Right ventricle myocardium inferior (tissue), 1 donor: ENCODE data around the gene PAX5. TPM values are rescaled to one million over a fixed set of nuclear protein-coding genes. Genes with fewer than 3 reads are reported as not detected.

ENCODE experiments used
- ATAC-seq: fragments of 200-7000 bp; cut with Tn5 transposase; one replicate; pipeline ENCODE4 v1.9.1; 2020; ENCODE audit warnings: mild to moderate bottlenecking, moderate library complexity
- DNase-seq: peaks from one replicate; pipeline ENCODE4 v3.0.0; 2021; ENCODE audit errors: missing footprints
- intact Hi-C: fragments of 100-400 bp; cut with DNase I; formaldehyde crosslinking; loops from one replicate; pipeline ENCODE4 v1.11.0; 2022
- total RNA-seq: library from RNA; stranded (reverse); fragmentation: NEBNext Ultra II Directional; extraction: Animal tissue kit (Norgen Biotek cat#: 25700); gene quantifications from one replicate; pipeline ENCODE4 v1.2.1, GENCODE V29; 2021
- donor health status: DM: no; HTN: yes; CAD: no; lungs with severe emphysema.

The PAX5 gene
- total RNA-seq, 1 donor from 2014 or later, result not detected

DNA sequence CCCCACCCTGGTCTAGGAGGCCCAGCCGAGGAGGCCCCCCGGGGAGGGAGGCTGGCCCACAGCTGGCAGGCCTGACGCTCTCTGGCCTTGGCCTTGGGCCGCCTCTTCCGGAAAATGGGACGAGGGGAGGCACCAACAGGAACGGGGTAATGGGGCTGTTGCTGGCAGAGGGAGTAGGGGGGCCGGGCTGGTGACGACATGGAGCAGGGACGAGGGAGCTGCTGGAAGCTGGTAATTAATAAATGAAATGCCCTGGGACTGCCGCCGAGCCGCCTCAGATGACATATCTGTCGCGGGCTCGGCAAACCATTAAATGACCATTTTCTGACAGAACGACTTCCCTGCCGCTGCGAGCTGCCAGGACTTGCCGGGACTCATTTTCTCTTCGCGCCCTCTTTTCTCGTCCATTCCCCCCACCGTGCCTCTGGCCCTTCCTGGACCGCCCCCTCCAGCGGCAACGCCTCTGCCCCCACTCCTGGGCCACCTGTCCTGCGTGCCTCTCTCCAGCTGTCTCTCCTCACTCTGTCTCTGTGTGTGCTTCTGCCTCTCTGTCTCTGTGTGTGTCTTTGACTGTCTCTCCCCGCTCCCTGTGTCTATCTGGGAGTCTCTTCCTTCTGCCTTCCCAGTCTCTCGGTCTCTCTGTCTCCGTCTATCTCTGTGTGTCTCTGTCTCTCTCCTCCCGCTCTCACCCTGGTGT, 215.7 kb downstream of the PAX5 start:
- intact Hi-C loops, result no loop called here
- peak; percentile 36 for ATAC-seq
- DNase-seq, result peak; percentile 67

DNA sequence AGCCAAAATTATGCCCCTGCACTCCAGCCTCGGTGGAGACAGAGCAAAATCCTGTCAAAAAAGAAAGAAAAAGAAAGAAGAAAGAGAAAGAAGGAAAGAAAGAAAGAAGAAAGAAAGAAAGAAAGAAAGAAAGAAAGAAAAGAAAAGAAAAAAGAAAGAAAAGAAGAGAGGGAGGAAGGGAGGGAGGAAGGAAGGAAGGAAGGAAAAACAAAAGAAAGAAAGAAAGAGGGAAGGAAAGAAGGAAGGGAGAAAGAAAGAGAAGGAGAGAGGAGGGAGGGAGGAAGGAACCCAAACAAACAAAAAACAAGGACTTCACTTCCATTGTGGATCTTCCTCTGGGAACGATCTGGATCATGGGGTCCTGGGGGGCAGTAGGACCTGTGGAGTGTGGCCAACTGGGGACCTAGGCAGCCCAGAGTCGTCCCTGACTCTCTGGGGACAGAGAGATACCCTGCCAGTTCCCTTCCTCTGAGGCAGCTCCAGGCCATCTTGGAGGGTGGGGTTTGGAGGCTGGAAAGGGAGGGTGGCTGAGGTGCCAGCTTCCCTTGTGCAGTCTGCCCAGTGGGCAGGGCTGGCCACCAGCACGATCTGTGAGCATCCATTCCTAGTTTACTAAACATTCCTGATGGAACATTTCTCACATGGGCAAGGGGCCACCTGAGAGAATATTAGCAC, 216.8 kb downstream of the PAX5 start:
- intact Hi-C loops, result no loop called here
- no peak for DNase-seq

DNA sequence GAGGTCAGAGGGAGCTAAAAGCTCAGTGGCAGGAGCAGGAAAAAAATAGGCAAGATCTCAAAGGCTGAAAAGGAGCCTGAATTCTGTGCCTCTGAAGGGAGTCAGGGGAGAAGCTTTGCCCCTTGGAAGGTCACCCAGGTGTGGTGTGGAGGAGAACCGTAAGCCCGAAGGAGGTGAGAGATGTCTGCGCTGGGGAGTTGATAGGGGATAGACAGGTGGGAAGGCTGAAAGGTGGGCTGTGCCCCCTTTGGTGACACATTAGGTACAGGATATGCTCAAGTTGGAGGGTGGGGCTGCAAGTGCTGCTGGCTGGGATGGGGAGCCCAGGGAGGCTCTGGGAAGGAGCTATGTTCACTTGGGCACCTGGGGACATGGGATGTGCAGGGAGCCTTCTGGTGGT, 217.7 kb downstream of the PAX5 start:
- intact Hi-C loops, result no loop called here
- no peak for DNase-seq
- ATAC-seq, result no peak

More for the DNA sequence above, 216.8 kb downstream of the PAX5 start:
- no peak for ATAC-seq

DNA sequence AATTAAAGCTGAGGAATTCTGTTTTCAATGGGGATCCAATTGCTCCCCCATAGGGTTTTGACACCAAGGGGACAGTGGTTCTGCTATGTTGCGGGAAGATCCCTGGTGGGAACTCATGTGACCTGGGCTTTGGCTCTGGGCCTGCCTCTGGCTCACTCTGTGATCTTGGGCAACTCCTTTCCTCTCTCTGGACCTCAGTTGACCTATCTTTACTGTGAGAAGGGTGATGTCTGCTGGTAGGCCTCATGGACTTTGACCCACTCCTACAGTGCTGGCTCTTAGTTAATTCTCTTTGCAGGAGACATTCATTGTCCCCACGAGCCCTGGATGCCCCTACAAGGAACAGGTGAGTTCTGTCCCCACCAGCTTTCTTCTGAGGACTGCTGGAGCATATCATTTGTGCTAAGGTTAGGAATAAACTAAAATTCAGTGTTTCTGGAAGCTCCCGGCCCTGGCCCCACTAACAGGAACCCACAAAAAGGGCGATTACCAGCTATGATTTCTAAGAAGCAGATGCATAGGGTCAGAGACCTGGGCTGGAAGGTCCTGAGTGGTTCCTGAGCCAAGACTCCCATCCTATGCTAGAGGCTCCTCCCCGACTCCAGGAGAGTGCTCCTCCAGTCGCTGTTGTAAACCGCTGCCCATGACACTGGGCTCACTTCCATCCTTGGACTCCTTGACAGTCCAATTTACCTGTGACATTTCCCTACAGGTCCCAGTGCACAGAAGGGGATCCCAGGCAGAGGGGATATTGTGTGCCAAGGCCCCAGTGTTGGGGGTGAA, 218.3 kb downstream of the PAX5 start:
- intact Hi-C loops, result no loop called here
- no peak for ATAC-seq
- DNase-seq, result no peak

DNA sequence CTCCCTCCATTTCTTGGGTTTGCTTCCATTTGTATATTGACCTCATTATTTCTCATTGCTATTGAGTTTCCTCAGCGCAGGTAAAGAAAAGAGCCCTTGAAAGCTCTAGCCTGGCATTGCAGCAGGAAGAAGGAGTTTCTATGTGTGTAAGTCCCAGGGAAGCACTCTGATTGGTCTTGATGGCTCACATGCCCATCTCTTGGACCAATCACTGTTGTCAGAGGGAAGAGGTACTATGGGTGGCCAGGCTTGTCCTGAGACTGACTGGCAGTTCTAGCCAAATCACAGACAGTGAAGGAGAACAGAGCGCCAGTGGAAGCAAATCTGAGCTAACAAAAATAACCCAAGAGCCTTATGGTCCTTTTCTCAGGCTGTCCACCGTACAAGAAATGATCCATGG, 219.0 kb downstream of the PAX5 start:
- DNase-seq (no peak), ATAC-seq (no peak)
- intact Hi-C loops, result no loop called here

DNA sequence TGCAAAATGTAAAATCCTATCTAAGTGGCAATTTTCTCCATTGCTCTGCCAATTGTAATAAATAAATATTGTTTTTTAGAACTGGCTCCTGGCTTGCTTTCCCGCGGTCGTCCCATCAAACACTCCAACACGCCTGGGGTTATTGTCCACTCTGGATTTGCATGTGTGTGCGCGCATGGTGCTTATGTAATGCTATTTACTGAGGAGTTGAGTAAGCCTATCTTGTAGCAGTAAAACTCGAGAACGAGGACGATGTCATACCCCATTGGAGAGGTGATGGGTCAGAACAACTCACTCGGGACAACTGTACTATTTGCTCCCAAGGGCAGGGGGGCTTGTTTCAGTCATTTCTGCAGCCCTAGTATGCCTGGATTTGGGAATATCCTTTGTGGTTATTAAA, 220.9 kb downstream of the PAX5 start:
- ATAC-seq (no peak), DNase-seq (no peak)
- intact Hi-C loops, result no loop called here

DNA sequence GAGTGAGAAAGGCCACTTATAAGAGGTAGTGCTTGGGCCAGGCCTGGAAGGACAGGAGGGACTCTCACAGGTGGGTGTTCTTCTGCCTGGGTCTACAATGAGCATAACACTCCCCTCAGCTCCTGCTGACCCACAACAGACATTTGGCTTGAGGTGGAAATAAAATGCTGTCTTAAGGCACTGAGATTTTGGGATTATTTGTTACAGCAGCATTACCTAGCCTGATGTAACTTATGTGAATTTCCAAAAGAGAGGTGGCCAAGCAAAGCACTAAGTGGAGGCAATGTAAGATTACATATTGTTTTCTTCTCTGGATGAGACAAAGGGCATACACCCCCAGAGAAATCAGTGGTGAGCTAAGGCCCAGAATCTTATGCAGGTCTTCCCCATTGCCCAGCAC, 221.5 kb downstream of the PAX5 start:
- ATAC-seq (no peak), DNase-seq (no peak)
- intact Hi-C loops, result no loop called here

DNA sequence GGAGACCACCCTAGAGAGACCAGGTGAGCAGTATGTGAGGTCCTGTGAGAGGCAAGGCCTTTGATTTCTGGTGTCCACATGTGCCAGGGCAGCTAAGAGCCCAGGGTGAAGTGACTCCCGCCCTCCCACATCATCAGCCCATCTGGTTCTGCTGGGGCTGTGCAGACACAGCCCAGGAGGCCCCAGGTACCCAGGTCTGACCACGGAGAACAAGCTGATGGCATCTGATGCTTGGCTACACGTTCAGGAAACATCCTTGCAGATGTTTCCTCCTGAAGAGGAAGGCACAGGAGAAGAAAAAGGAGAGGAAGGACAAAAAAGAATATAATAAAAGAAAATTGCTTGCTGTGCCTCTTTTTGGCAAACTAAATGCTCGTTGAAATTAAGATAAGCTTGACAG, 225.8 kb downstream of the PAX5 start:
- intact Hi-C loops, result no loop called here
- no peak for DNase-seq
- ATAC-seq, result no peak

DNA sequence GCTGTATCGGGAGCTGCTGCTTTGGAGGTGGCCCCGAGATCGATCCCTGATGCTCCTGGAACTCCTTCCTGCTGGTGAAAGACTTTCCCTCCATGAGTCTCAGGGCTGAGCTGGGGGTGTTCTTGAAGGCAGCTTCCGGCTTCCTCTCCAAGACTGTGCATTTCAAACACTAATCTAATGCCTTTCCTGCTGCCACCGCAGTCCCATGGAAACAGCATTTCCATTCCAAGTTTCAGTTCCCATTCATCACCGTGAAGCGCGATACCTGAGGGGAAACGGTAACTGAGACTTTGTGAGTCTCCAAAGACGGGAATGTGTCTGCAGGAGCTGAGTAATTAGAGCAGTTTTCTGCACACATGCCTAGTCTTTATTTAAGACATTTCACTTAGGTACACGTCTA, 230.1 kb downstream of the PAX5 start:
- no peak for ATAC-seq
- intact Hi-C loops, result no loop called here
- DNase-seq, result no peak

DNA sequence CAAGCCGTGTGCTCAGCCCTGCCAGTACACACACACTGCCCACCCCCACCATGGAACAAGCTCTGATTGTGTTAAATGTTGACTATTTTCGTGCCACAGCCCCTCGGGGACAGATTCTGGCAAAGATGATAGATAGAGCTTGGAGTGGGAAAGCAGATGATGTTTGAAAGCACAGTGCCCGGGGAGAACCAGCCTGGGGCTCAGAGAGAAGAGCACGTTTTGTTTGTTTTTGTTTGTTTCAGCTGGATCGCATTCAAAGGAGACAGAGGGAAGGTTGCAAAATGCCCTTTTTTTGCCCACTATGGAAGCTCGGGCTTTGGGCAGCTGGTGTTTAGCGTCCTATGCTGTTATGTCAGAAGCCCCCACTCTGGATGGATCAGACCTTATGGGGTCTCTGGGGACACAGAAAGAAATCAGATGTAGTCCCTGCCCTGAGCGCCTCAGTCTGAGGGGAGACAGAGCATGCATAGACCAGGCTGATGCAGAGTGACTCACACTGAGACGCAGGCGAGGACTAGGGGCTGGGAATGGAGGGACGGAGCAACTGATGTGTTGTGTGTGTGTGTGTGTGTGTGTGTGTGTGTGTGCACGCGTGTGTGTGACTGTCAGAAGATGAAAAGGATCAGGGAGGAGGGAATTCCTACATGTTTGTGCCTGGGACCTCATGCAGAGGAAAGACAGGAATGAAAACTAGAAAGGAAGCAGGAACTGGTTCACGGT, 231.7 kb downstream of the PAX5 start:
- no peak for ATAC-seq
- intact Hi-C loops, result no loop called here
- no peak for DNase-seq

DNA sequence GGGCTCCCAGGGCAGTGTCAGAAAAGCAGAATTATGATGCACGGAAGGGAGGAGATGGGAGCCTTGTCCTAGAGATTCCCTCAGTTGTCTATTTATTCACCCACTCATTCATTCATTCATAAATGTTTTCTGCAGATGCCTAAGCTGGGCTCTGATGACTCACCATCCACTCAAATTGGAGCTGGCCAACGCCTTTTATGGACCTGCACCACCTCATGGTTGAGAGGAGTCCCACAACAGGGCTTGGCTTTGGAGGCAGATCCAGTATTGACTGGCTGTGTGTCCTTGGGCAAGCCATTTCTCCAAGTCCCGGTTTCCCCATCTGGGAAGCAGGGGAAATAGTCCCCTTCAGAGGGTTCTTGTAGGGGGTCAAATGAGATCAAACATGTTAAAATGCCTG, 233.6 kb downstream of the PAX5 start:
- intact Hi-C loops, result no loop called here
- no peak for DNase-seq
- no peak for ATAC-seq

DNA sequence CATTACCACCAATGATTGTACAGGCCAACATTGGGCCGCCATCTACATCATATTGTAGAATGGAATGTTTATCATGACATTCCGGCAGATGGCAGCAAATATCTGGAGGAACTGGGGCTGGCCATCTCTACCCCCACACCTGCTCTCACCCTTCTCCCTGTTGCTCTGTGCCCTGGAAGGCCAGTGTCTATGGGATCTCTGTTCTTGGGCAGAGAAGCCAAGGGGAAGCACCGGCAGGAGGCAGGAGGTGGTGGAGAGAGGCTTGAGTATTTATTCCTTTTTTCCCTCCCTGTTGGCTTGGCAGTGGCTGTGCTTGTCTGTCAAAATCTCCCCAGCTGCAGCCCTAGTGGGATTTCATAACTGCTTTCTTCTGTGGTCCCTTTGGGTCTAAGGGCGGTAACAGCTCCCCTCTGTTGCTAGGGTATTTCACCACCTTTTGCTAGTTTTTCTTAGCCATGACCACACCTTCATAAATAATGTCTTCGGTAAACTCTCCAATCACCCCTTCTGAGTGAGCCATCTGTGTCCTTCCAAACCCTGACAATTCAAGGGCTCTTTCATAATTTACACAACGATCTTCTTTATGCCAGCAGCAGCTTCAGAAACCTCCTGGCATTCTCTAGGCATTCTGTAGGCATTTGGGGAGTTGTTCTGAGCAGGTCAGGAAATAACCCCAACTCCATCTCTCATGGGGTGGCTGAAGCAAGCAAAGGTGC, 235.6 kb downstream of the PAX5 start:
- DNase-seq (no peak), ATAC-seq (no peak)
- intact Hi-C loops, result no loop called here

DNA sequence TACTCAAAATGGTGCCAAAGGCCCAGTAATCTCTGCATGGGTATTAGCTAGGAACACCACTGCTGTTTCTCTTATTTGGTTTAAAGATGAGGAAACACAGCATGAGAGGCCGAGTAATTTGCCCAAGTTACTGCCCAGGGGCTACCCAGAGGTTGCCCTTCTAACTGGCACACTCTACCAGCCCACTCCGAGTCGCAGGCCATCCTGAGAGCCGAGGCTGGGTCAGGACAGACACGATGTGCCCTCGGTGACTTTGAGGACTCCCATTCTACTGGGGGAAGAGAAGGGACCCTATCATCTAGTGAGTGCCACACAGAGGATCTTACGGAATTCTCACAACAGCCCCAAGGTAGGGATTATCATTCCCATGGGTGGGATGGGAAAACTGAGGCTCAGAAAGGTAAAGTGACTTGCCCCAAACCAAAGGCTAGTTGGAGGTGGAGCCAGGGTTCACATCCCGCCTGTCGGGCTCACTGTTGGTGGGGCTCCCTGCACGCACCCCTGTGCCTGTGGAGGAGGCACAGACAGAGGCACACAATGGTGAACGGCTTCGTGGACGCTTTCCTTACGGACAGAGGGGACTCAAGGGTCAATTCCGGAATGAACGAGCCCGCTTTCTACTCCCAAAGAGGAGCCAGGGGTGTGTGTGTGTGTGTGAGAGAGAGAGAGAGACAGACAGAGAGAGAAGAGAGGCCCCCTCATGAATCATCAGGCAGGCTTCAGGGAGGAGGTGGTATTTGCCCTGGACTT, 236.4 kb downstream of the PAX5 start:
- intact Hi-C loops, result no loop called here
- no peak for ATAC-seq

DNA sequence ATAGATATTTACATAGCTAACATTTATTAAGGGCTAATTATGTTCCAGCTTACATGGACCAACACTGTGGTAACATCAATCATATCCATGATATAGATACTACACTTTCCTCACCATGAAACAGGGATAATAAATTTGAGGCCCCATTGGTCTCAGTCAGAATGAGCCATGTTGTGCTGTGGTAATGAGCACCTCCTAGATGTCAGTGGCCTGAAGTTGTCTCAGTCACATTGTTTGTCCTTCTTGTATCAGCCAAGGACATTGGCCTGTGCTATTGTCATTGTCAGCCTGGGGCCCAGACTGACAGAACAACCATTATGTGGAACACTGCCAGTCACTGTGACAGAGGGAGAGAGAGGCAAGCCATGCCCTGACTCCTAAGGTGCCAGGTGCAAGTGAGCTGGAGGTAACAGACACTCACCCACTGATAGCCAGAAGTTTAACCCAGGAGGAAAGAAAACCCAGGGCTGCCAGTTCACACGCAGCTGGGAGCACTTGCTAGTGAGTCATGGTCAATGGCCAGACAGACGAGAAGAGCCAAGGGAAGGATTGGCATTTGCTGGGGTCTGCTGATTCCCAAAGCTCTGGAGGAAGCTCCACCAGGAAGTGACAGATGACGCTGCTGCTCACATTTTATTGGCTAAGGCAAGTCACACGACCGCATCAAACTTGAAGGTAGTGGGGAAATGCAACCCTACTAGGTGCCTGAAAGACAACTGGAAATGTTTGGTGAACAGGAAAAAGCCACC, 237.2 kb downstream of the PAX5 start:
- no peak for ATAC-seq

More for the DNA sequence above, 236.4 kb downstream of the PAX5 start:
- no peak for DNase-seq

DNA sequence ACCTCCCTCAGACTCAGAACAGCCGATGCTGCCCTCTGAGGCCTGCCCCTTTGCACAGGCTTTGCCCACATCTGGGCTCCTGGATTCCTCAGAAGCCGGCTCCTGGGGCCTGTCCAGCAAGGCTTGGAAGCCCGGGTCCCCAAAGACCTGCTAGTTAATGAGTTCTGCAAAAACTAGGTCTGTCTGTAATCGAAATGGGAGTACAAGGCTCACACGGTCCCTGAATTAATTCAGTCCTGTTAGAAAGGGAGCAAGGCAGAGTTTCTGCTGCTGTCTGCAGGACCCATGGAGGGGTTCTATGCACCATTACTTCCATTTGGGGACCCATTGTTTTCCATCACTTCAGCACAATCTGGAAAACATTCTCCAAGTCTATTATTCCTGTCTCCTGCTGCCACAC, 239.6 kb downstream of the PAX5 start:
- intact Hi-C loops, result no loop called here
- ATAC-seq (no peak), DNase-seq (no peak)

More for the DNA sequence above, 237.2 kb downstream of the PAX5 start:
- intact Hi-C loops, result no loop called here
- no peak for DNase-seq

DNA sequence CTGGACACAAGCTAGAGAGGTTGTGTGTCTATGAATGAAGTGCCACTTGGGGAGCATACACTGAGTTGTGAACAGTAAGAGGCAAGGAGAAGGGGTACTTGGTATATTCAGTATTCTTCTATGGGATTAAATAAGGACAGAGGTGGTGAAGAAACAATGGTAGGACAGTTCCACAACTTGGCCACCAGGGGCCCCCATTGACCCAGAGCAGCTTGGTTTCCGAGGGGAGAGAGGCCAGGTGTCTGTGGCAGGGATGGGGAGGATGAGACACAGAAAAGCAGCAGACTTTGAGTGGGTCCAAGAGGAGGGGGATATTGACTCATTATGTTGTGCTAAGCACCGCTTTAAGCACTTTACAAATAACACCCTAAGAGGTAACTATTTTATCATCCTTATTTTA, 240.8 kb downstream of the PAX5 start:
- DNase-seq (no peak), ATAC-seq (no peak)
- intact Hi-C loops, result no loop called here

DNA sequence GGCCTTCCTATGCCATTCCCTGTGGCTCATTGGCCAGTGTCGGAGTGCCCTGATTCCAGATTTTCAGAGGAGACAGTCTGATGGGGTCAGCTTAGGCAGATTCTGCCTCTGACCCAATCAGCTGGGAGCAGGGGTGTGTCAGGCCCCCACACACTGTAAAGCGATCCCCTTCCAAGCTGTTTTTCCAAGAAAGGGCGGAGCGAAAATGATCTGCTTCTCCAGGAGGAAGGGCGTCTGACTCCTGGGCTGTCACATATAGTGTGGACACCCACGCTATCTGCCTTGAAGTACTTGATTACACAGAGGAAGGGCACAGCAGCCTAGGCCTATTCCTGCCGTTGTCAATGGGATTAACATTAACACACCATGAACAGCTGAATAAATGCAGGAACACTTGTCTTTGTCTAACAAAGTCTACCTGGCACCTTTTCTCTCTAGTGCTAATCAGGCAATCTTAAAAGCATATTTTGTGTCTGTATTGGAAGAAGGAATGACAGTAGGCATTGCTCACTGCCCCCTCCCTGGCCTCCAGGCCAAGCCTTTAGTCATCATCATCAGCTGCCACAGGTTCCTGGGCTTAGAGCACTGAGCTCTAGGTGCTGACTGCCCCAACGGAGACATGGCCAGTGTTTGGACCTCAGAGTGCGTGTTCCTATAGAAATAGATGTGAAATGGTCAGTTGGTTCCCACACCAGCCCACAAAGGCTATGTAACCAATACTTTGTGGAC, 242.7 kb downstream of the PAX5 start:
- DNase-seq (no peak), ATAC-seq (no peak)
- intact Hi-C loops, result no loop called here
